AG04450 (cell line): ENCODE measurements around the gene TMEM269. TPM values are rescaled to one million over a fixed set of nuclear protein-coding genes. Genes with fewer than 3 reads are reported as not detected.

Experiments used
- CTCF ChIA-PET: fragments of 300-600, 350-600 bp; formaldehyde crosslinking; extraction: SDS; loops from one replicate; lab custom pipeline; 2022; ENCODE audit warnings: antibody characterized with exemption, inconsistent platforms; lab: Charles Lee
- POLR2A ChIA-PET: fragments of 350-600 bp; formaldehyde crosslinking; extraction: SDS; loops from one replicate; lab custom pipeline; 2021; ENCODE audit warnings: antibody characterized with exemption, inconsistent platforms; lab: Yijun Ruan, JAX
- DNase-seq: peaks from one replicate; pipeline ENCODE4 v3.0.0-alpha.2; 2011; ENCODE audit warnings: low read depth, low spot score
- H3K27ac ChIP-seq: one replicate; pipeline ENCODE4 v1.5.1; 2012; ENCODE audit warnings: low read depth, low read length, control low read depth
- H3K27me3 ChIP-seq: one replicate; pipeline ENCODE4 v1.6.0; 2012; ENCODE audit warnings: low read length; ENCODE audit not compliant: control insufficient read depth, insufficient read depth
- H3K4me3 ChIP-seq: 2 replicates; pipeline ENCODE4 v1.5.1; 2011; ENCODE audit warnings: mild to moderate bottlenecking, low read depth, low read length, control low read depth
- H3K9me3 ChIP-seq: 2 replicates; pipeline ENCODE4 v1.5.1; 2012; ENCODE audit warnings: low read length; ENCODE audit not compliant: control insufficient read depth, insufficient read depth
- polyA plus RNA-seq: library from polyadenylated mRNA; depleted of rRNA; stranded (reverse); fragments of >200 nt; gene quantifications from 2 replicates; pipeline ENCODE4 v1.2.3, GENCODE V29; 2011
- TF ChIP-seq, protein P1 (sequence below): IDR thresholded peaks from 2 replicates; pipeline ENCODE4 v1.5.1; 2011; ENCODE audit warnings: low read depth, low read length, control low read depth, inconsistent platforms

Gene TMEM269
- polyA plus RNA-seq, 1 experiment = 0.04 TPM

DNA sequence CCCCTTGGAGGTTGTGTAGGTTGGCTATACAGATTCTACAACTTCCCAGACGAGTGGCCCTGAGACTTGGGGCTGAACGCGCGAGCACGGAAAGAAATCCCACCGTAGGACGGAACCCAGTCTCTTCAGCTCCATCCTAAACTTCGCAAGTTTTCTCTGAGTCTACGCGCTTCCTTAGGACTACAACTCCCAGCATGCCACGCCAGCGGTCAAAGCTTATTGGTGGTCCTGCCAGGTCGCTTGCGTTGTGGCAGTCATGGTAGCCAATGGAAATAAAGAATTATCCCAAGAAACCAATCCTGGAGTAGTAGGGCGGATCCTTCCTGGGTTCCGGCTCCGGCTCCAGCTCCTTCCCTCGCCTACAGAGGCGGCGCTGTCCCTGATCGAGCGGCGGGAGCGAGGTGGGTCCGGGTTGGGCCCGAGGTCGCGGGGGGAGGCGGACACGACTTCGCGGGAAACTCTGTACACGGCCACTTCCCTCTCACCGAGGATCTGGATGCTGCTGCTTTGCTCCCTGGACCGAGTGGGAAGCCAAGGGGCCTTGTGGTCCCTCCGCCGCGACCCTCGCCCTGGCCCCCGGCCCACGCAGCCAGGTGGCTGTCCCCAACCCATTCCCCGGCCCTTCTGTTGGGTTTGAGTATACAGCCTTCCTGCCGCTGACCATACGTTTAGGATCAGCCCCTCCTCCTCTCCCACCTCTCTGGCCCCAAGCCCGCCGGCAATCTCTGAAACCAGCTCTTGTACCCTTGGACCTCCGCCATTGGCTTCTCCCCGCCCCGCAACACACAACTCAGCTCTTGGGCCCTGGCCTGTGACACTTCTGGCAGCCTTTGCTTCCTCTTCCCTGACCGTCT is 61.7 kb downstream of the TMEM269 start, which contains the start of gene ZNF691:
ZNF691 (plus strand) TSS at position 357 of the 854 bp plus-strand sequence. CDS start 3,046 bp downstream, outside the sequence.
- peak within 1 kb of the TSS; percentile 95 for H3K4me3 ChIP-seq
- peaks cover 9% of the 10 kb centered on the region for H3K9me3 ChIP-seq
- POLR2A ChIA-PET = interaction anchor here (0.6 to 3.0 kb wide), 6 partner anchors 22 to 1961 kb away, joined by 3 to 16 read pairs (median 4); partner anchors contain the start of genes C1orf50, ERMAP, P3H1 and SVBP
- H3K27me3 ChIP-seq = no peaks in the 10 kb centered on the region
- DNase-seq = peak; percentile 91
- TF ChIP-seq, protein P1, sequence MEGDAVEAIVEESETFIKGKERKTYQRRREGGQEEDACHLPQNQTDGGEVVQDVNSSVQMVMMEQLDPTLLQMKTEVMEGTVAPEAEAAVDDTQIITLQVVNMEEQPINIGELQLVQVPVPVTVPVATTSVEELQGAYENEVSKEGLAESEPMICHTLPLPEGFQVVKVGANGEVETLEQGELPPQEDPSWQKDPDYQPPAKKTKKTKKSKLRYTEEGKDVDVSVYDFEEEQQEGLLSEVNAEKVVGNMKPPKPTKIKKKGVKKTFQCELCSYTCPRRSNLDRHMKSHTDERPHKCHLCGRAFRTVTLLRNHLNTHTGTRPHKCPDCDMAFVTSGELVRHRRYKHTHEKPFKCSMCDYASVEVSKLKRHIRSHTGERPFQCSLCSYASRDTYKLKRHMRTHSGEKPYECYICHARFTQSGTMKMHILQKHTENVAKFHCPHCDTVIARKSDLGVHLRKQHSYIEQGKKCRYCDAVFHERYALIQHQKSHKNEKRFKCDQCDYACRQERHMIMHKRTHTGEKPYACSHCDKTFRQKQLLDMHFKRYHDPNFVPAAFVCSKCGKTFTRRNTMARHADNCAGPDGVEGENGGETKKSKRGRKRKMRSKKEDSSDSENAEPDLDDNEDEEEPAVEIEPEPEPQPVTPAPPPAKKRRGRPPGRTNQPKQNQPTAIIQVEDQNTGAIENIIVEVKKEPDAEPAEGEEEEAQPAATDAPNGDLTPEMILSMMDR = peak; percentile 59
- no peak within 1 kb of the TSS for H3K27ac ChIP-seq
- CTCF ChIA-PET = interaction anchor here (0.5 to 2.1 kb wide), 27 partner anchors 8 to 1157 kb away, joined by 3 to 18 read pairs (median 4); no protein-coding TSS in a partner anchor

- DNase-seq = no peak
- TF ChIP-seq, protein P1 = no peak
- peak overlapping the region; percentile 95 for H3K4me3 ChIP-seq
- H3K27me3 ChIP-seq = no peaks in the 10 kb centered on the region
- H3K27ac ChIP-seq = no peak overlapping the region
- H3K9me3 ChIP-seq = peaks cover 12% of the 10 kb centered on the region
- ChIA-PET CTCF (interaction anchor here (1.3 to 2.1 kb wide), 6 partner anchors 12 to 226 kb away, joined by 4 to 18 read pairs (median 7); no protein-coding TSS in a partner anchor), POLR2A (interaction anchor here (1.3 to 3.0 kb wide), 2 partner anchors 30 to 116 kb away, joined by 4 to 16 read pairs; partner anchors contain the start of genes ERMAP and SVBP)
Measured at GRCh38 chr1:42847111-42847595, 62.4 kb downstream of the TMEM269 start.

GRCh38 chr1:42847721-42848460 is 63.1 kb downstream of the TMEM269 start:
- CTCF ChIA-PET = interaction anchor here (0.5 to 1.6 kb wide), 2 partner anchors 14 to 66 kb away, joined by 3 to 4 read pairs; no protein-coding TSS in a partner anchor
- POLR2A ChIA-PET = interaction anchor here (3.0 kb wide), 1 partner anchor 31 kb away, joined by 16 read pairs; the partner anchor contains the start of genes ERMAP and SVBP
- no peak for DNase-seq
- TF ChIP-seq, protein P1 = no peak
- Histone ChIP-seq H3K27ac (no peak overlapping the region), H3K27me3 (no peaks in the 10 kb centered on the region), H3K4me3 (peak overlapping the region; percentile 95), H3K9me3 (peaks cover 12% of the 10 kb centered on the region)

DNA sequence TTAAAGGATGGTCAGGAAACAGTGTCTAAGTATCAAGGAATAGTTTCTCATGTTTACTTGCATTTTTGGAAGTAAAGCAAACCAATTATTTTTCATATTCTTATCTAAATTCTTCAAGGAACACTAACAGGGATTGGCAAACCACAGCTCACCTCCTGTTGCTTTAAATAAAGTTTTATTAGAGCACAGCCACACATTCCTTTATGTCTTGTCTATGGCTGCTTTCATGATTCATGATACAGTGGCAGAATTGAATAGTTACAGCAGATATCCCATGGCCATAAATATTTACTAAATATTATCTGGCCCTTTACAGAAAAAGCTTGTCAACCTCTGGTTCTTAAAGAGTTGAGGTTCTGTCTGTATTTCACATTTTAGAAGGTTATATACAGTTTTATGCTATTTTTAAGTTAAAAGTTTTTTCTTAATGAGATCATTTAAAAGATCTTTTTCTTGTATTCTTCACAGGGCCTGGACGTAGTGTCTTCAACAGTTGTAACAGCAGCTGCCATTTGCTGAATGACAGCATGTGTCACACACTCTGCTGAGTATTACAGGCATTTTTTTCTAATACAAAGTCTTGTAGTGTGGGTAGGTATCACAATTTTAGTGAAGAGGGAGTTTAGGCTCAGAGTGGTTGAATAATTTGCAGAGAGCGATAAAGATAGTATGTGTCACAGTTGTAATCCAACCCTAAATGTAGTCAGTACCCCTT is 64.2 kb downstream of the TMEM269 start:
- no peak overlapping the region for H3K4me3 ChIP-seq
- no peak for DNase-seq
- H3K27me3 ChIP-seq = no peaks in the 10 kb centered on the region
- POLR2A ChIA-PET = interaction anchor here (0.6 kb wide), 1 partner anchor 83 kb away, joined by 4 read pairs; no protein-coding TSS in a partner anchor
- H3K27ac ChIP-seq = no peak overlapping the region
- CTCF ChIA-PET = interaction anchor here (1.1 to 1.6 kb wide), 2 partner anchors 64 to 224 kb away, joined by 4 to 6 read pairs; no protein-coding TSS in a partner anchor
- H3K9me3 ChIP-seq = peaks cover 12% of the 10 kb centered on the region
- TF ChIP-seq, protein P1 = no peak
